ENCODE data around the gene FBXW11.

The FBXW11 gene

GRCh38 chr5:171956887-171957495 is 49.4 kb downstream of the FBXW11 start:
- Histone ChIP-seq H3K4me1 (ENCODE audit: control insufficient read depth in 2 of 2, insufficient read depth in 2 of 2, low read length in 2 of 2) (peaks cover 7 to 13% of the 10 kb centered on the region in 2 donors), H3K4me3 (ENCODE audit: low read length in 2 of 2) (no peak overlapping the region), H3K36me3 (ENCODE audit: control insufficient read depth in 2 of 2, insufficient read depth in 2 of 2, low read length in 2 of 2) (no peaks in the 10 kb centered on the region), H3K9me3 (ENCODE audit: control insufficient read depth in 2 of 2, low read length in 2 of 2) (no peaks in the 10 kb centered on the region), H3K27ac (ENCODE audit: low read depth in 2 of 2, low read length in 2 of 2) (no peak overlapping the region), H3K9ac (ENCODE audit: low read depth in 1 of 2, low read length in 2 of 2) (no peak overlapping the region), H3K27me3 (ENCODE audit: control insufficient read depth in 2 of 2, insufficient read depth in 2 of 2, low read length in 2 of 2) (no peaks in the 10 kb centered on the region)

- H3K9me3 ChIP-seq (ENCODE audit: control insufficient read depth in 2 of 2, low read length in 2 of 2): no peaks in the 10 kb centered on the region
- no peak overlapping the region for H3K27ac ChIP-seq (ENCODE audit: low read depth in 2 of 2, low read length in 2 of 2)
- H3K9ac ChIP-seq (ENCODE audit: low read depth in 1 of 2, low read length in 2 of 2): no peak overlapping the region
- H3K4me1 ChIP-seq (ENCODE audit: control insufficient read depth in 2 of 2, insufficient read depth in 2 of 2, low read length in 2 of 2): peaks cover 7 to 13% of the 10 kb centered on the region in 2 donors
- H3K4me3 ChIP-seq (ENCODE audit: low read length in 2 of 2): no peak overlapping the region
- H3K27me3 ChIP-seq (ENCODE audit: control insufficient read depth in 2 of 2, insufficient read depth in 2 of 2, low read length in 2 of 2): no peaks in the 10 kb centered on the region
- no peaks in the 10 kb centered on the region for H3K36me3 ChIP-seq (ENCODE audit: control insufficient read depth in 2 of 2, insufficient read depth in 2 of 2, low read length in 2 of 2)
Observed at GRCh38 chr5:171956314-171956713, 50.1 kb downstream of the FBXW11 start.

- no peaks in the 10 kb centered on the region for H3K36me3 ChIP-seq (ENCODE audit: control insufficient read depth in 2 of 2, insufficient read depth in 2 of 2, low read length in 2 of 2)
- no peak overlapping the region for H3K9ac ChIP-seq (ENCODE audit: low read depth in 1 of 2, low read length in 2 of 2)
- no peaks in the 10 kb centered on the region for H3K27me3 ChIP-seq (ENCODE audit: control insufficient read depth in 2 of 2, insufficient read depth in 2 of 2, low read length in 2 of 2)
- H3K4me1 ChIP-seq (ENCODE audit: control insufficient read depth in 2 of 2, insufficient read depth in 2 of 2, low read length in 2 of 2): peaks cover 7 to 13% of the 10 kb centered on the region in 2 donors
- H3K9me3 ChIP-seq (ENCODE audit: control insufficient read depth in 2 of 2, low read length in 2 of 2): no peaks in the 10 kb centered on the region
- H3K27ac ChIP-seq (ENCODE audit: low read depth in 2 of 2, low read length in 2 of 2): no peak overlapping the region
- H3K4me3 ChIP-seq (ENCODE audit: low read length in 2 of 2): no peak overlapping the region
Observed at GRCh38 chr5:171955761-171956160, 50.7 kb downstream of the FBXW11 start.

- no peaks in the 10 kb centered on the region for H3K36me3 ChIP-seq (ENCODE audit: control insufficient read depth in 2 of 2, insufficient read depth in 2 of 2, low read length in 2 of 2)
- no peak overlapping the region for H3K4me3 ChIP-seq (ENCODE audit: low read length in 2 of 2)
- H3K27me3 ChIP-seq (ENCODE audit: control insufficient read depth in 2 of 2, insufficient read depth in 2 of 2, low read length in 2 of 2): no peaks in the 10 kb centered on the region
- peaks cover 7 to 13% of the 10 kb centered on the region in 2 donors for H3K4me1 ChIP-seq (ENCODE audit: control insufficient read depth in 2 of 2, insufficient read depth in 2 of 2, low read length in 2 of 2)
- H3K27ac ChIP-seq (ENCODE audit: low read depth in 2 of 2, low read length in 2 of 2): no peak overlapping the region
- H3K9ac ChIP-seq (ENCODE audit: low read depth in 1 of 2, low read length in 2 of 2): no peak overlapping the region
- no peaks in the 10 kb centered on the region for H3K9me3 ChIP-seq (ENCODE audit: control insufficient read depth in 2 of 2, low read length in 2 of 2)
Observed at GRCh38 chr5:171954721-171955120, 51.7 kb downstream of the FBXW11 start.

- Histone ChIP-seq H3K9ac (ENCODE audit: low read depth in 1 of 2, low read length in 2 of 2) (no peak overlapping the region), H3K27me3 (ENCODE audit: control insufficient read depth in 2 of 2, insufficient read depth in 2 of 2, low read length in 2 of 2) (no peaks in the 10 kb centered on the region), H3K9me3 (ENCODE audit: control insufficient read depth in 2 of 2, low read length in 2 of 2) (no peaks in the 10 kb centered on the region), H3K36me3 (ENCODE audit: control insufficient read depth in 2 of 2, insufficient read depth in 2 of 2, low read length in 2 of 2) (no peaks in the 10 kb centered on the region), H3K4me3 (ENCODE audit: low read length in 2 of 2) (no peak overlapping the region), H3K4me1 (ENCODE audit: control insufficient read depth in 2 of 2, insufficient read depth in 2 of 2, low read length in 2 of 2) (peaks cover 7 to 13% of the 10 kb centered on the region in 2 donors), H3K27ac (ENCODE audit: low read depth in 2 of 2, low read length in 2 of 2) (no peak overlapping the region)
Observed at GRCh38 chr5:171953860-171954701, 52.4 kb downstream of the FBXW11 start.

GRCh38 chr5:171952021-171952420 is 54.4 kb downstream of the FBXW11 start:
- Histone ChIP-seq H3K36me3 (ENCODE audit: control insufficient read depth in 2 of 2, insufficient read depth in 2 of 2, low read length in 2 of 2) (no peaks in the 10 kb centered on the region), H3K9ac (ENCODE audit: low read depth in 1 of 2, low read length in 2 of 2) (no peak overlapping the region), H3K27ac (ENCODE audit: low read depth in 2 of 2, low read length in 2 of 2) (no peak overlapping the region), H3K27me3 (ENCODE audit: control insufficient read depth in 2 of 2, insufficient read depth in 2 of 2, low read length in 2 of 2) (no peaks in the 10 kb centered on the region), H3K9me3 (ENCODE audit: control insufficient read depth in 2 of 2, low read length in 2 of 2) (no peaks in the 10 kb centered on the region), H3K4me3 (ENCODE audit: low read length in 2 of 2) (no peak overlapping the region), H3K4me1 (ENCODE audit: control insufficient read depth in 2 of 2, insufficient read depth in 2 of 2, low read length in 2 of 2) (peaks cover 0 to 7% of the 10 kb centered on the region in 2 donors)

GRCh38 chr5:171951218-171951617 is 55.2 kb downstream of the FBXW11 start:
- Histone ChIP-seq H3K36me3 (ENCODE audit: control insufficient read depth in 2 of 2, insufficient read depth in 2 of 2, low read length in 2 of 2) (no peaks in the 10 kb centered on the region), H3K9me3 (ENCODE audit: control insufficient read depth in 2 of 2, low read length in 2 of 2) (no peaks in the 10 kb centered on the region), H3K27me3 (ENCODE audit: control insufficient read depth in 2 of 2, insufficient read depth in 2 of 2, low read length in 2 of 2) (no peaks in the 10 kb centered on the region), H3K4me3 (ENCODE audit: low read length in 2 of 2) (no peak overlapping the region), H3K27ac (ENCODE audit: low read depth in 2 of 2, low read length in 2 of 2) (no peak overlapping the region), H3K4me1 (ENCODE audit: control insufficient read depth in 2 of 2, insufficient read depth in 2 of 2, low read length in 2 of 2) (peaks cover 0 to under 1% of the 10 kb centered on the region in 2 donors), H3K9ac (ENCODE audit: low read depth in 1 of 2, low read length in 2 of 2) (no peak overlapping the region)

GRCh38 chr5:171946000-171946781 is 60.2 kb downstream of the FBXW11 start:
- Histone ChIP-seq H3K9ac (ENCODE audit: low read depth in 1 of 2, low read length in 2 of 2) (no peak overlapping the region), H3K4me3 (ENCODE audit: low read length in 2 of 2) (no peak overlapping the region), H3K27ac (ENCODE audit: low read depth in 2 of 2, low read length in 2 of 2) (no peak overlapping the region), H3K27me3 (ENCODE audit: control insufficient read depth in 2 of 2, insufficient read depth in 2 of 2, low read length in 2 of 2) (no peaks in the 10 kb centered on the region), H3K4me1 (ENCODE audit: control insufficient read depth in 2 of 2, insufficient read depth in 2 of 2, low read length in 2 of 2) (peaks cover 0 to 4% of the 10 kb centered on the region in 2 donors), H3K9me3 (ENCODE audit: control insufficient read depth in 2 of 2, low read length in 2 of 2) (no peaks in the 10 kb centered on the region), H3K36me3 (ENCODE audit: control insufficient read depth in 2 of 2, insufficient read depth in 2 of 2, low read length in 2 of 2) (no peaks in the 10 kb centered on the region)

- Histone ChIP-seq H3K27me3 (ENCODE audit: control insufficient read depth in 2 of 2, insufficient read depth in 2 of 2, low read length in 2 of 2) (no peaks in the 10 kb centered on the region), H3K9me3 (ENCODE audit: control insufficient read depth in 2 of 2, low read length in 2 of 2) (no peaks in the 10 kb centered on the region), H3K4me3 (ENCODE audit: low read length in 2 of 2) (no peak overlapping the region), H3K4me1 (ENCODE audit: control insufficient read depth in 2 of 2, insufficient read depth in 2 of 2, low read length in 2 of 2) (peaks cover 0 to 7% of the 10 kb centered on the region in 2 donors), H3K36me3 (ENCODE audit: control insufficient read depth in 2 of 2, insufficient read depth in 2 of 2, low read length in 2 of 2) (no peaks in the 10 kb centered on the region), H3K9ac (ENCODE audit: low read depth in 1 of 2, low read length in 2 of 2) (no peak overlapping the region), H3K27ac (ENCODE audit: low read depth in 2 of 2, low read length in 2 of 2) (no peak overlapping the region)
Observed at GRCh38 chr5:171945476-171945875, 61.0 kb downstream of the FBXW11 start.

- no peak overlapping the region for H3K27ac ChIP-seq (ENCODE audit: low read depth in 2 of 2, low read length in 2 of 2)
- H3K9ac ChIP-seq (ENCODE audit: low read depth in 1 of 2, low read length in 2 of 2): no peak overlapping the region
- H3K27me3 ChIP-seq (ENCODE audit: control insufficient read depth in 2 of 2, insufficient read depth in 2 of 2, low read length in 2 of 2): no peaks in the 10 kb centered on the region
- H3K4me1 ChIP-seq (ENCODE audit: control insufficient read depth in 2 of 2, insufficient read depth in 2 of 2, low read length in 2 of 2): peaks cover 0 to 7% of the 10 kb centered on the region in 2 donors
- H3K4me3 ChIP-seq (ENCODE audit: low read length in 2 of 2): no peak overlapping the region
- no peaks in the 10 kb centered on the region for H3K9me3 ChIP-seq (ENCODE audit: control insufficient read depth in 2 of 2, low read length in 2 of 2)
- H3K36me3 ChIP-seq (ENCODE audit: control insufficient read depth in 2 of 2, insufficient read depth in 2 of 2, low read length in 2 of 2): no peaks in the 10 kb centered on the region
Observed at GRCh38 chr5:171945066-171945465, 61.4 kb downstream of the FBXW11 start.

Data from mucosa of rectum (tissue), 2 donors.